Omental fat pad (tissue), 4 donors: ENCODE measurements around the gene NR2F1. TPM values are rescaled to one million over a fixed set of nuclear protein-coding genes. Genes with fewer than 3 reads are reported as not detected.

Experiments used
- ATAC-seq: fragments of 150-250 bp; one replicate; pipeline ENCODE4 v1.9.1; 2016; ENCODE audit warnings: mild to moderate bottlenecking, moderate library complexity; ENCODE audit not compliant: low FRiP score
- DNase-seq: peaks from one replicate; pipeline ENCODE4 v3.0.0-alpha.2; 2019; ENCODE audit warnings: low spot score
- total RNA-seq, 4 donors: library from RNA; depleted of rRNA; stranded (reverse); fragments of >200 nt; gene quantifications; one replicate each; pipeline ENCODE4 v1.1.0, GENCODE V29; 2016
- TF ChIP-seq, protein P1 (sequence below), 3 donors: fragments of 450-650 bp; IDR thresholded peaks; one replicate each; pipeline ENCODE4 v1.5.1; 2016 to 2017; ENCODE audit warnings: antibody characterized with exemption in 3 of 3, mild to moderate bottlenecking in 3 of 3, moderate library complexity in 2 of 3

Gene NR2F1
- total RNA-seq, 4 donors from 2014 or later: 15.6 to 117 (median 68.3) TPM

DNA sequence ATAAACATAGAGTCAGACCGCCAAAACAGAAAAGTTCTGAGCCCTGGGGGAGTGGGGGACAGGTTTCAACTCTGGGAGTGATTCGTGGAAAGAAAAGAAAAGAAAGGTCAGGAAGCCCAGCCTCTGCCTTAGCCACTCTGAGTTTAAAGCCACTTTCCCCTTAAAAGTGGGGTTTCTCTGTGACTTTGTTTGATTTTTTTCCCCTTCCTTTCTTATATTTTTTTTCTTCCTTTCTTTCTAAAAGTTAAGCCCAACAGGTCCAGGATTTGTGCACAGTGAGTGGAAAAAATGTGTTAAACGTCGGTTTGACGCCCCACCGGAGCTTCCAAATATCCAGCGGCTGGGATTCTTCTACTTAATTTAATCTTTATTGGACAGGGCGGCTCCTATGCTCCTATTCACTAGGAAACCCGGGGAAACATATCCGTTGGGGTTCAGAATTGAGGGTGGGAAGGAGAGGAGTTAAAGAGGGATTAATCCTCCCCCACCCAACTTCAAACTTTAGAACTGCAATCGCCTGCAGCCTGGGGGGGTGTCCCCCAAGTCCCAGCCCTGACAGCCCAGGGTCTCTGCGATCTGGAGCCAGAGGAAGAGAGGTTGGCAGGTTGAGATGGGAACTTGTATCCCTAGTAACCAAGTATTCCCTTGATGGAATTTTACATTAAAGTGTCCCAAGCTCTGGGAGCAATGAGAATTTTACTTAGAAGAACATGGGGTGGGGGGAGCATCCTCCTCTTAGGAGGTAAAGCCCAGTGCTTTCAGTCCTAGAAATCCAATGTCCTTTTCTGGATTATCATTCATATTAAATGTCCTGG is 8.3 kb upstream of the NR2F1 start:
- TF ChIP-seq, protein P1, sequence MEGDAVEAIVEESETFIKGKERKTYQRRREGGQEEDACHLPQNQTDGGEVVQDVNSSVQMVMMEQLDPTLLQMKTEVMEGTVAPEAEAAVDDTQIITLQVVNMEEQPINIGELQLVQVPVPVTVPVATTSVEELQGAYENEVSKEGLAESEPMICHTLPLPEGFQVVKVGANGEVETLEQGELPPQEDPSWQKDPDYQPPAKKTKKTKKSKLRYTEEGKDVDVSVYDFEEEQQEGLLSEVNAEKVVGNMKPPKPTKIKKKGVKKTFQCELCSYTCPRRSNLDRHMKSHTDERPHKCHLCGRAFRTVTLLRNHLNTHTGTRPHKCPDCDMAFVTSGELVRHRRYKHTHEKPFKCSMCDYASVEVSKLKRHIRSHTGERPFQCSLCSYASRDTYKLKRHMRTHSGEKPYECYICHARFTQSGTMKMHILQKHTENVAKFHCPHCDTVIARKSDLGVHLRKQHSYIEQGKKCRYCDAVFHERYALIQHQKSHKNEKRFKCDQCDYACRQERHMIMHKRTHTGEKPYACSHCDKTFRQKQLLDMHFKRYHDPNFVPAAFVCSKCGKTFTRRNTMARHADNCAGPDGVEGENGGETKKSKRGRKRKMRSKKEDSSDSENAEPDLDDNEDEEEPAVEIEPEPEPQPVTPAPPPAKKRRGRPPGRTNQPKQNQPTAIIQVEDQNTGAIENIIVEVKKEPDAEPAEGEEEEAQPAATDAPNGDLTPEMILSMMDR (IDR thresholded peaks at IDR 0.05): no peak
- ATAC-seq (no peak), DNase-seq (no peak)

DNA sequence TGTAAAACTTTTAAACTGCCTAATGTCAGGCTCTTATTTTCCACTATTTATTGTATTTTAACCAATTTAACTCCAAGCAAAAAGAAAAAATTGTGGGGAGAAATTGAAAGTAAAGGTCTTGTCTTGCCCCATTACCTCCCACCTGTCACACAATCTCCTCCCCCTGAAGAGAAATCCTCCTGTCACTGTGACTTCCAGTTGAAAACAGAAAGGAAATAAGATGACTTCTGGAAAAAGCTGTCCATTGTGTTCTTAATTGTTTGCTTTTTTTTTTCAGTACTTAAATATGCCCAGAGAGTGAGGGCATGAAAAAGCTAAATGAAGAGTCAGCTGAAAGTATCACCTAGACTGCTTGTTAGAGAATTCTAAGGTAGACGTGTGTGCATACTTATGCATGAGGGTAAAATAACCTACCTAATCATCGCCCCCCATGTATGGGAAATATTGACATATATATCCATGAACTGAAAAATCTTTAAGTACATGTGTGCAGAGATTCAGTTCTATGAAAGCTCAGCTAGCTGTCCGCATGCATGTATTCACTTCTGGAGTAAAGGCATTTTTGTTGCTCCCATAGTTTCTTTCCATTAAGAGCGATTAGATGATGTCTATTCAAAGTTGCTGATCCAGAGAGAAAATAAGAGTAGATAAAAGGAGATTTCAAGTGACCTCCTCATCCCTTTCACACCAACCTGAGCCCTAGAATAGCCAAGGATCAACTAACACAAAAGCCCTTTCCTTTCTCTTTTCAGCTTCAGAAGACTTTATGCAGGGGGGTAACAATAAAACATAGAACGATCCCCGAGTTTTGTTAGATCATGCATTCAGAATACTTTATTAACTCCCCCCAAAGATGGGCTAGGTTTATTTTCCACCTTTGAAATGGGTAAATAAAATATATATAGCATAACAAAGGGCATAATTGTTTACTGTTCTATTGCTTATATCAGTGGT is 7.3 kb upstream of the NR2F1 start:
- ATAC-seq: no peak
- no peak for DNase-seq
- TF ChIP-seq, protein P1 (IDR thresholded peaks at IDR 0.05): no peak

DNA sequence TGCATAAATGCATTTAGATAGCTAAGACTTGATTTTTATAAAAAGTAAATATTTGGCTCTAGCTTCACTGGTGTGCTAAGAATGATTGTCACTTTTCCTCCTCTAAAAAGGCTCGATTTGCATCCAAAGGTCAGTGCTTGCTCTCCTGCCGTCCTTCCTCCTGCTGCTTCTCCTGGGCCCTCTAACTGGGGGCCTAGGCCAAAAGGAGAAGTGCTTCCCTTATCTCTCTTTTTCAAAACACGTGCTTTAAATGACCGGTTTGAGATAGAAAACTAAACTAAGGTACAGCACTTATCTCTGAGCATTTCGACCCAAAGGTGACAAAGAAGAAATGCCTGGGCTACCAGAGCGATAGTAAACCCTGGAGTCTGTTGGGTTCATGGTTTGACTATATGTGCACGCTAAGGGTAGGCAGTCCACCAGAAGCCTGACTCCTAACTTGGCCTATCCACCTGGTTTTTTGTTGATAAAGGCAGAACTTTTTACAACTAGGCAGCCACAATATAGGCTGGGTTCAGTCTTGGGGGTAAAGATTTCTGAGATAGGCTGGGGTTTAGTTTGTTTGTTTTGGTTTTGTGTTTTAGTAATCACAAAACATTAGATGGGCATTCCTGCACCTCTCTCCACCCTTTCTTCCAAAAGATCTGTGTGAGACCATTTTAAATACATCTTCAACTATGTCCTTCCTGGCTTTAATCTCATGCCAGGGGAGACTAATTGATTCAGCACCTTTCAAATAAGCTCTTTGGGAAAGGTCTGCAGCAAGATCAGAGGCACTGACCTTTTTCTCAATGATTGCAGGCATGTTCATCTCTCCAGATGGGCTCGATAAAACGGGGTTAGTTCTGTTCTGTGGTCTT is 5.8 kb upstream of the NR2F1 start:
- DNase-seq: no peak
- no peak for ATAC-seq
- TF ChIP-seq, protein P1 (IDR thresholded peaks at IDR 0.05): no peak

DNA sequence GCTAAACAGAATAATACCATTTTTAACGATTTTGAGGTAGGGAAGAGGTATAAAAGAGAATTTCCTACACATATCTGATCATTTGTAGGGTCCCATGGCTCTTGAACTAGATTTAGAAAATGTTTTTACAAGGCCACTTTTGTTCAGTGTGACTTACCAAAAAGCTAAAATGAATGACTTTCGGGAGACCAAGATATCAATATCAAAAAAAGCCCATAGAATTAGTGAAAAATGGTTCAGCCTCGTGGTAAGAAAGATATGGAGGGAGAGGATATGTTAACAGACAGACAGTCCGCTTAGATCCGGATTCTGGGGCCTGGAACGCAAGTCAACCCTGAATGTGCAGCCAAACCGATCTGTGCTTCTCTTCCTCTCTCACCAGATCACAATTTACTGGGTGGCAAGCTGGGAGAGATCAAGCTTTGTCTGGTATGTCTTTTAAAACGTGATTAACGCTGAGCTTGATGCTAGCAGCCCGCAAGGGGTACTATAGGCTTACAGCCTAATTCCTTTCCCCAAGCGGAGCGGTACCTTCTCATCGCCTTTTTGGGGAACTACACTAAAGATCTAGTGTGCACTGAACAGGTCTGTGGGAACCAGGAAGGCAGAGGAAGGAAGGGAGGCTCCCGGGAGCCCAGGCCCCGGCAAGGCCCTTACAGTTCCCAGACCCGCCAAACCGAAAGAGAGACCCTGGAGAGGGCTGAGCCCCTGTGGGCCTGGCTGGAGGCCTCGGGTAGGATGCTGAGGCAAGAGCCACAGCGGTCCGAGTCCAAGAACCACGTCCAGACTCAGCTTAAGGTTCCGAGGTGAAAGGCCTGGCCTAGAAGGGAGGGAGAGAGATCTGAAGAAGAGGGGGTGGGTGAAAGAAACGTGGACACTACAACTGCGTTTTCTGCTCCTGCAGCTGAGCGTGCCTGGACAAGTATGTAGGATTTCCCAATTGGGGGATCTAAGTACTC is 4.9 kb upstream of the NR2F1 start:
- DNase-seq: no peak
- TF ChIP-seq, protein P1 (IDR thresholded peaks at IDR 0.05): no peak
- no peak for ATAC-seq

DNA sequence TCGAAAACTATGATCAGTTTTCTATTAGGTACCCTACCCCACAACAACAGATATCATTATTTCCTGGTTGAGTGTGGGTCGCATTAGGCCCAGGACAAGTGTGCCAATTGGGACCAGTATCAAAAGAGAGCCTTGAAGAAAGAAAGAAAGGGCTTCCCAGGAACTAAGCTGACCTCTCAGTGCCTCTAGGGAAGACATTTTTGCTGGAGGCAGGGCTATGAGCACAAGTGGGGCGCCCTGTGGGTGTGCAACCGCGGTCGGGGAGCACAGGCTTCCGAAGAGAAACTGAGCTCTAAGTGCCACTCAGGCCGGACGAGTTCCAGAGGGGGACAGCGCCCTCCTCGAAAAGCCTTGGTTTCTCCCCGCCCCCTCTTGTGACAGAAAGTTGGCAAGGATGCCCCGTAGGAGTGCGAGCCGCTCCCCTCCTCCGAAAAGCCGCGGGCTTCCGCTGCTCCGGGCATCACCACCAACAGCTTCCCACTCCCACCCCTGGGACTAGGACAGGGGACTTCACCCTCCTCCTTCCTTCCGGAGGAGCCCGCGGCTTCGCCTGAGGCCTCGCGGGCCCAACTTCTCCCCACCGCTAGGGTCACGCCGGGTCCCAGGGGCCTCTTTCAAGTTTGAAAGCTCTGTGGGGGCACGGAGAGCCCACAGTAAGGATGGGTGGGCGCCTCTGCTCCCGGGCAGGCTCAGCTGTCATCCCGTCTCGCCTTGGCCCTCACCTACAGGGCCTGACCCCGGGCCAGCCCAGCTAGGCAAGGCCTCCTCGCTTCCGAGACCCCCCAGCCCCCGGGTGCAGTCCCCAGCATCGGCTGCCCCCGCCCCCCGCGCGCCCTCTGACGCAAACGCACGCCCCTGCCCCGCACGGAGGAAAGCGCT is 4.0 kb upstream of the NR2F1 start:
- ATAC-seq (peak; percentile 4), DNase-seq (no peak)
- TF ChIP-seq, protein P1 (IDR thresholded peaks at IDR 0.05): no peak
